Measurements from ENCODE around the gene TNKS1BP1. TPM values are rescaled to one million over a fixed set of nuclear protein-coding genes. Genes with fewer than 3 reads are reported as not detected.

The TNKS1BP1 gene
- polyA plus RNA-seq, 1 of the 3 experiments (the other 2 are of a cell fraction), result 43.3 TPM

DNA sequence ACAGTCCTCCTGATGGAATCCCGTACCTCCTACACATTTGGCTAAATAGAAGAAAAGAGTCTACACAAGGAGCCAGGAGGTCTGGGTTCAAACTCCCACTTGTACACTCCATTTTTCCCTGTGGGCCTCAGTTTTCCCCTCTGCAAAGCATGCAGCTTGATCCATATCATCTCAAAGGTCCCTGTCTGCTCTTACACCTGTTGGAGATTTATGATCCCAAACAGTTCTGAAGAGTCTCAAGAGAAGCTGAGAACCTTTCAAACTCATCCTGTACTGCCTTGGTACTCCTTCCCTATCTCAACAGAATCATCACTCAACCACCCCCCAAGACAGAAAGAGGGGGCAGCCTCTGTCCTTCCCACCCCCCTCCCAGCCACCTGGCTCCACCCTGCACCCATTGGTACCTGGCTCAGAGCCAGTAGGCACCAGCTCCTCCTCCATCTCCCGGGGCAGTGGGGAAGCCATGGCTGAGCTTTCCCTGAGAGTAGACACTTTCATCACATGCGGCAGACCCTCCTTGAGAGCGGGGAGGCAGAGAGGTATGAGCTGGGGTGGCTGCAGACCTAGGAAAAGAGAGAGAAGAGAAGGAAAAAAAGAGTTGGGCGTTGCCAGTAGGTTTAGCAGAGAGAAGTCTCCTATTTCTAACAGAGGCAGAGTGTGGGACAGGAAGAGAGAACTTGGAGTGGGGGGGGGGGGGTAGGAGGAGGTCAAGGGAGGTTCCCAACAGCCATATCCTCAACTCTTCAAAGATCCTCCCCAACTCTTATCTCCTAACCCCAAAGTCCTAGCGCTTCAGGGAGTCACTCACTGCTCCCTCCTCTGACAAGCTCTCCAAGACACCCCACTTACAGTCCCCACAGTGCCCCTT lies 3.1 kb downstream of the TNKS1BP1 start:
- peak overlapping the region; percentile 66 for H3K9ac ChIP-seq
- peaks cover 13% of the 10 kb centered on the region for H4K20me1 ChIP-seq (ENCODE audit: insufficient read depth)
- H3F3A ChIP-seq (replicated peaks; ENCODE audit: insufficient read depth), result peaks cover 29% of the 10 kb centered on the region
- DNase-seq, result no peak
- H3K4me2 ChIP-seq, result peak overlapping the region; percentile 91
- WGBS (ENCODE audit: low lambda C conversion rate), result 66% methylated on average over 6 of the region's 6 CpGs
- H3K36me3 ChIP-seq (replicated peaks in 1 of 2; ENCODE audit: control insufficient read depth in 1 of 2, insufficient read depth in 2 of 2, low read length in 1 of 2), result peaks cover 27 to 31% of the 10 kb centered on the region in 2 experiments
- no peak for TF ChIP-seq ELF1 (IDR thresholded peaks at IDR 0.05)
- H3K9me2 ChIP-seq, result no peaks in the 10 kb centered on the region
- no peaks in the 10 kb centered on the region for H3K27me3 ChIP-seq (ENCODE audit: insufficient read depth)
- CTCF ChIA-PET, result interaction anchor here (0.7 to 1.9 kb wide), 5 partner anchors 9 to 984 kb away, joined by 3 to 5 read pairs (median 4); partner anchors contain the start of gene RTN4RL2
- peaks cover 59% of the 10 kb centered on the region for H3K79me2 ChIP-seq (ENCODE audit: insufficient read depth)
- no peaks in the 10 kb centered on the region for H3K9me3 ChIP-seq
- H2AFZ ChIP-seq (ENCODE audit: low read depth), result peak overlapping the region; percentile 56; the same call in 1 of the 2 replicates
- peaks cover 39 to 43% of the 10 kb centered on the region in 2 experiments for H3K4me1 ChIP-seq (ENCODE audit: control insufficient read depth in 1 of 2, insufficient read depth in 2 of 2, low read depth in 1 of 2, low read length in 1 of 2)
- H3K27ac ChIP-seq (ENCODE audit: low read depth in 2 of 2, low read length in 1 of 2), result peak overlapping the region; percentile 81 to 90
- H3K4me3 ChIP-seq (ENCODE audit: low read depth in 2 of 2, low read length in 1 of 2), result peak overlapping the region; percentile 84 to 86
- POLR2A ChIA-PET, result no interaction called here

DNA sequence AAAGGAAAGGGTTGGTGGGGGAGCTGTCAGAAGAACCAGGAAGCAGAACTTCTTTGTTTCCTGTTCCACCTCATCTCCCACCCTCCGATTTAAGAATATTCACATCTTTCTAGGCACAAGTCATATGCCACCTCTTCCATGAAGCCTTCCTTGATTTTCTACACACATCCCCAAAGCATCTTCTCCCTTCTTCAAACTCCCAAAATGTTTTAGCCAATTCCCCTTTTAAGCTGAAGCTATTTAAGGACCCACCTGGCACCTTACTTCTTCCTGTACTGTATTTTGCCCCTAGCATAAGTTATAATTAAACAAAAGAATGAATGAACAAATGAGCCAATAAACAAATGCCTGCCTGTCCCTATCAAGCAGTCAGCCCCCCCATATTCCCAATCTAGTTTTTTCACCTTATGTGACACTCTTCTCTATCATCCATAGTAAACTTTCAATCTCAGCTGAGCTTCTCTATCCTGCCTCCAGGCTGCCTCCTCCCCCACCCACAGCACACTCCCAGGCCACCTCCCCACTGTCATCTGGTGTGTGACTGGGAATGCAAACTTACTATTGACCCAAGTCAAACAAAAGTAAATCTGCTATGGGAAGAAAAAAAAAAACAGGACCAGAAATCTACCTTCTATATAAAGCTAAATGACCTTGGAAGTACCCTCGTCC lies 3.9 kb downstream of the TNKS1BP1 start:
- DNase-seq, result no peak
- H3K27ac ChIP-seq (ENCODE audit: low read depth in 2 of 2, low read length in 1 of 2), result peak overlapping the region in 1 of 2 experiments; percentile 90; a peak in 1 of 4 replicates
- no peaks in the 10 kb centered on the region for H3K9me3 ChIP-seq
- H3K4me2 ChIP-seq, result peak overlapping the region; percentile 91
- H3K27me3 ChIP-seq (ENCODE audit: insufficient read depth), result no peaks in the 10 kb centered on the region
- H3F3A ChIP-seq (replicated peaks; ENCODE audit: insufficient read depth), result peaks cover 22% of the 10 kb centered on the region
- no peak overlapping the region for H3K9ac ChIP-seq
- peaks cover 59% of the 10 kb centered on the region for H3K79me2 ChIP-seq (ENCODE audit: insufficient read depth)
- H2AFZ ChIP-seq (ENCODE audit: low read depth), result no peak overlapping the region
- no peaks in the 10 kb centered on the region for H3K9me2 ChIP-seq
- CTCF ChIA-PET, result interaction anchor here (0.7 to 1.9 kb wide), 3 partner anchors 140 to 984 kb away, joined by 3 to 5 read pairs (median 4); partner anchors contain the start of gene RTN4RL2
- peaks cover 31 to 36% of the 10 kb centered on the region in 2 experiments for H3K4me1 ChIP-seq (ENCODE audit: control insufficient read depth in 1 of 2, insufficient read depth in 2 of 2, low read depth in 1 of 2, low read length in 1 of 2)
- POLR2A ChIA-PET, result no interaction called here
- 86% methylated on average over 2 of the region's 2 CpGs for WGBS (ENCODE audit: low lambda C conversion rate)
- H3K36me3 ChIP-seq (replicated peaks in 1 of 2; ENCODE audit: control insufficient read depth in 1 of 2, insufficient read depth in 2 of 2, low read length in 1 of 2), result peaks cover 27 to 28% of the 10 kb centered on the region in 2 experiments
- no peak overlapping the region; a peak in 1 of 4 replicates for H3K4me3 ChIP-seq (ENCODE audit: low read depth in 2 of 2, low read length in 1 of 2)
- TF ChIP-seq SMC3 (IDR thresholded peaks at IDR 0.05; ENCODE audit: low read depth, low read length), result no peak
- TF ChIP-seq, protein P1, sequence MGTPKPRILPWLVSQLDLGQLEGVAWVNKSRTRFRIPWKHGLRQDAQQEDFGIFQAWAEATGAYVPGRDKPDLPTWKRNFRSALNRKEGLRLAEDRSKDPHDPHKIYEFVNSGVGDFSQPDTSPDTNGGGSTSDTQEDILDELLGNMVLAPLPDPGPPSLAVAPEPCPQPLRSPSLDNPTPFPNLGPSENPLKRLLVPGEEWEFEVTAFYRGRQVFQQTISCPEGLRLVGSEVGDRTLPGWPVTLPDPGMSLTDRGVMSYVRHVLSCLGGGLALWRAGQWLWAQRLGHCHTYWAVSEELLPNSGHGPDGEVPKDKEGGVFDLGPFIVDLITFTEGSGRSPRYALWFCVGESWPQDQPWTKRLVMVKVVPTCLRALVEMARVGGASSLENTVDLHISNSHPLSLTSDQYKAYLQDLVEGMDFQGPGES (IDR thresholded peaks at IDR 0.05; ENCODE audit: low read depth, low read length), result no peak
- TF ChIP-seq FOXJ3 (CRISPR knock-in tag; IDR thresholded peaks at IDR 0.05), result no peak
- no peak for TF ChIP-seq TEAD4 (IDR thresholded peaks at IDR 0.05; ENCODE audit: borderline replicate concordance, insufficient read depth)
- no peak for TF ChIP-seq SIN3A (IDR thresholded peaks at IDR 0.05; ENCODE audit: borderline replicate concordance, low read depth, low read length)
- no peak for TF ChIP-seq RFX5 (IDR thresholded peaks at IDR 0.05; ENCODE audit: low read length)
- TF ChIP-seq, protein P2, sequence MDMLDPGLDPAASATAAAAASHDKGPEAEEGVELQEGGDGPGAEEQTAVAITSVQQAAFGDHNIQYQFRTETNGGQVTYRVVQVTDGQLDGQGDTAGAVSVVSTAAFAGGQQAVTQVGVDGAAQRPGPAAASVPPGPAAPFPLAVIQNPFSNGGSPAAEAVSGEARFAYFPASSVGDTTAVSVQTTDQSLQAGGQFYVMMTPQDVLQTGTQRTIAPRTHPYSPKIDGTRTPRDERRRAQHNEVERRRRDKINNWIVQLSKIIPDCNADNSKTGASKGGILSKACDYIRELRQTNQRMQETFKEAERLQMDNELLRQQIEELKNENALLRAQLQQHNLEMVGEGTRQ (IDR thresholded peaks at IDR 0.05; ENCODE audit: borderline replicate concordance, low read depth, low read length), result no peak
- no peak for TF ChIP-seq EZH2phosphoT487 (IDR thresholded peaks at IDR 0.05; ENCODE audit: borderline replicate concordance, low read depth)
- TF ChIP-seq RAD21 (IDR thresholded peaks at IDR 0.05; ENCODE audit: low read length), result no peak
- TF ChIP-seq EP300 (IDR thresholded peaks at IDR 0.05; ENCODE audit: borderline replicate concordance in 1 of 2, low read depth in 1 of 2, low read length in 1 of 2), result no peak
- H4K20me1 ChIP-seq (ENCODE audit: insufficient read depth), result peaks cover 21% of the 10 kb centered on the region
